CD4-positive, alpha-beta T cell (primary cell): ENCODE measurements around the gene KRTAP5-9. TPM values are rescaled to one million over a fixed set of nuclear protein-coding genes. Genes with fewer than 3 reads are reported as not detected.
"Not testable (repeated sequence)": the region's sequence is repeated elsewhere in the genome, so short reads cannot be mapped to it uniquely, and the experiment has no call there.

Experiments
- ATAC-seq: fragments of 200-7000 bp; cut with Tn5 transposase; one replicate; pipeline ENCODE4 v1.10.0; 2022; ENCODE audit warnings: mild to moderate bottlenecking; ENCODE audit not compliant: poor library complexity
- CTCF ChIA-PET: fragments of 350-600 bp; sonication (Branson Sonifier 250); formaldehyde crosslinking; loops from one replicate; lab custom pipeline; 2021; ENCODE audit warnings: antibody characterized with exemption, inconsistent platforms; lab: Charles Lee
- POLR2A ChIA-PET: fragments of 350-600 bp; sonication (Branson Sonifier 250); formaldehyde crosslinking; loops from one replicate; lab custom pipeline; 2021; ENCODE audit warnings: antibody characterized with exemption, inconsistent platforms; lab: Charles Lee
- DNase-seq, 14 experiments: peaks; one replicate each; pipeline ENCODE4 v3.0.0-alpha.2; 2013 to 2020; ENCODE audit warnings: mixed read lengths in 2 of 14
- H3K27ac ChIP-seq, 2 donors: one replicate each; pipeline versions ENCODE4 v1.5.1 to v1.7.0; 2013; ENCODE audit warnings: low read length in 2 of 2, low read depth in 1 of 2, mild to moderate bottlenecking in 1 of 2
- H3K27me3 ChIP-seq, 2 experiments: 1 replicate in 1 of 2; 2 replicates in 1 of 2; pipeline versions ENCODE4 v1.6.1 to v1.7.0; 2013; ENCODE audit warnings: low read length in 2 of 2, control low read depth in 1 of 2, mild to moderate bottlenecking in 1 of 2, moderate library complexity in 1 of 2; ENCODE audit not compliant: insufficient read depth in 2 of 2, control insufficient read depth in 1 of 2
- H3K36me3 ChIP-seq: one replicate; pipeline ENCODE4 v1.6.1; 2013; ENCODE audit warnings: low read length, control low read depth; ENCODE audit not compliant: insufficient read depth
- H3K4me1 ChIP-seq: one replicate; pipeline ENCODE4 v1.6.1; 2013; ENCODE audit warnings: low read length, control low read depth; ENCODE audit not compliant: insufficient read depth
- H3K4me3 ChIP-seq: one replicate; pipeline ENCODE4 v1.5.1; 2013; ENCODE audit warnings: mild to moderate bottlenecking, low read length, moderate library complexity
- H3K9me3 ChIP-seq, 2 experiments: 1 replicate in 1 of 2; 2 replicates in 1 of 2; pipeline versions ENCODE4 v1.6.1 to v1.7.0; 2013; ENCODE audit warnings: low read length in 2 of 2, mild to moderate bottlenecking in 2 of 2, control low read depth in 1 of 2, moderate library complexity in 1 of 2; ENCODE audit not compliant: control insufficient read depth in 1 of 2, insufficient read depth in 1 of 2
- H3K27ac Mint-ChIP-seq: one replicate; pipeline ENCODE4 v1.8.0; 2020; ENCODE audit warnings: mixed read lengths
- H3K27me3 Mint-ChIP-seq: one replicate; pipeline ENCODE4 v1.8.0; 2021; ENCODE audit warnings: mixed read lengths
- H3K36me3 Mint-ChIP-seq: one replicate; pipeline ENCODE4 v1.8.0; 2021; ENCODE audit warnings: low read depth, mixed read lengths
- H3K4me1 Mint-ChIP-seq: one replicate; pipeline ENCODE4 v1.8.0; 2021; ENCODE audit warnings: low read depth, mixed read lengths
- H3K4me3 Mint-ChIP-seq: one replicate; pipeline ENCODE4 v1.8.0; 2020; ENCODE audit warnings: mild to moderate bottlenecking, mixed read lengths
- H3K9me3 Mint-ChIP-seq: one replicate; pipeline ENCODE4 v1.8.0; 2020; ENCODE audit warnings: mixed read lengths
- intact Hi-C, 2 experiments: fragments of 100-400 bp; cut with DNase I in 1 of 2; cut with micrococcal nuclease in 1 of 2; formaldehyde crosslinking; loops; one replicate each; pipeline versions ENCODE4 v1.15.1 to v1.9.0; 2023 to 2025; cut with DNase I, micrococcal nuclease
- total RNA-seq, 174 experiments: library from RNA in 2 of 174; stranded (reverse) in 2 of 174; gene quantifications; one replicate each; pipeline ENCODE4 v1.2.3 and lab custom pipeline; 2021 to 2026
- TF ChIP-seq, protein P1 (sequence below): fragments of 200-600 bp; IDR thresholded peaks from one replicate; pipeline ENCODE4 v1.8.0; 2022; ENCODE audit warnings: antibody characterized with exemption, mild to moderate bottlenecking

Gene KRTAP5-9
- total RNA-seq, 2 experiments from 2014 or later, result 0.28 TPM; not detected in 1

DNA sequence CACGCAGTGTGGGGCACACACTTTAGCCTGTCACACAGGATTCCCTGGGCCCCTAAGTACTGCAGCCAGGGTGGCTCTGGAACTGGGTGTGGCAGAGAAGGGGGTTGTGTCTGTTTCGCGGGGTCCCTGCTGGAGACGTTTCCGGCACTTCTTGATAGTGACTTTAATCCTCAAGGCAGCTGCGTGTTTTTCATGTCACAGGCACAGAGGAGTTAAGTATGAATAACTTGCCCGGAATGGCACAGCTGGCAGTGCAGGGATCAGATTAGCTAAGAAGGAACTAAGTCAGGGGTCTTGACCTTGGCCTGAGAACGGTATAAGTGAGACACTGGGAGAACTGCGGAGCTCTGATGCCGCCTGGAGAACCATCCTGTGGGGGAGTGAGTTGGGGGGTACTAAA, 28.7 kb upstream of the KRTAP5-9 start:
- ATAC-seq (no peak), DNase-seq (peak in 1 of 14 experiments; percentile 16)
- Histone ChIP-seq H3K9me3 (peaks cover 0 to 10% of the 10 kb centered on the region in 2 experiments), H3K4me1 (no peaks in the 10 kb centered on the region), H3K27me3 (no peaks in the 10 kb centered on the region), H3K4me3 (no peak overlapping the region), H3K36me3 (no peaks in the 10 kb centered on the region), H3K27ac (no peak overlapping the region)
- Mint-ChIP-seq H3K36me3 (no peaks in the 10 kb centered on the region), H3K4me1 (no peaks in the 10 kb centered on the region), H3K27me3 (no peaks in the 10 kb centered on the region), H3K27ac (no peak overlapping the region), H3K9me3 (peaks cover 6% of the 10 kb centered on the region), H3K4me3 (no peak overlapping the region)
- CTCF ChIA-PET, result no interaction called here
- POLR2A ChIA-PET, result no interaction called here
- TF ChIP-seq, protein P1, sequence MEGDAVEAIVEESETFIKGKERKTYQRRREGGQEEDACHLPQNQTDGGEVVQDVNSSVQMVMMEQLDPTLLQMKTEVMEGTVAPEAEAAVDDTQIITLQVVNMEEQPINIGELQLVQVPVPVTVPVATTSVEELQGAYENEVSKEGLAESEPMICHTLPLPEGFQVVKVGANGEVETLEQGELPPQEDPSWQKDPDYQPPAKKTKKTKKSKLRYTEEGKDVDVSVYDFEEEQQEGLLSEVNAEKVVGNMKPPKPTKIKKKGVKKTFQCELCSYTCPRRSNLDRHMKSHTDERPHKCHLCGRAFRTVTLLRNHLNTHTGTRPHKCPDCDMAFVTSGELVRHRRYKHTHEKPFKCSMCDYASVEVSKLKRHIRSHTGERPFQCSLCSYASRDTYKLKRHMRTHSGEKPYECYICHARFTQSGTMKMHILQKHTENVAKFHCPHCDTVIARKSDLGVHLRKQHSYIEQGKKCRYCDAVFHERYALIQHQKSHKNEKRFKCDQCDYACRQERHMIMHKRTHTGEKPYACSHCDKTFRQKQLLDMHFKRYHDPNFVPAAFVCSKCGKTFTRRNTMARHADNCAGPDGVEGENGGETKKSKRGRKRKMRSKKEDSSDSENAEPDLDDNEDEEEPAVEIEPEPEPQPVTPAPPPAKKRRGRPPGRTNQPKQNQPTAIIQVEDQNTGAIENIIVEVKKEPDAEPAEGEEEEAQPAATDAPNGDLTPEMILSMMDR, result no peak
- intact Hi-C loops, result no loop called here

DNA sequence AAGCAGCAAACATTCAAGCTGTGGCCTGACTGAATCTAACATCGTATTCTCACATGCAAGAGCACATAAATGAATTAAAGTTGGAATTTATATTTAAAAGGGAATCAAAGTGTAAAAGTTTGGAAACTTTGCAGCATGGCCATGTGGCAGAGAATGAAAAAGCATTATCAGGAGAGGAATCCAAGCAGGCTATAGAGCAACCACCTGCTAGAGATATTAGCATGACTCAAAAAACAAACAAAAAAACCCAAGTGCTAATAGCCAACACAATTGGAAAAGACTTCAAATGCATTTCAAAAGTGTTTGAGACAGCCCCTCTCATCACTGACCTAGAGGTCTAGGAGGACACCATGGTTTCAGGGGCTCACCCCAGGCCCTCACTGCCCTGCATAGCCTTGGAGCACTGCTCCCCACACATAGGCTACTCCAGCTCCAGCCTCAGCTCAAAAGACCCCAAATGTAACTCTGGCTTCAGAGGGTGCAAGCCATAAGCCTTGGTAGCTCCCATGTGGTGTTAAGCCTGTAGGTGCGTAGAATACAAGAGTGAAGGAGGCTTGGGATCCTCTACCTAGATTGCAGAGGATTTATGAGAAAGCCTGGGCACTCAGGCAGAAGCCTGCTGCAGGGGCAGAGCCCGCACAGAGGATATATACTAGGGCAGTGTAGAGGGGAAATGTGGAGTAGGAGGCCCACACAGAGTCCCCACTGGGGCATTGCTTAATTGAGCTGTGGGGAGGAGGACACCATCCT, 22.9 kb upstream of the KRTAP5-9 start:
- H3K4me3 Mint-ChIP-seq, result no peak overlapping the region
- no peak for DNase-seq
- H3K27me3 Mint-ChIP-seq, result peaks cover 5% of the 10 kb centered on the region
- no peak overlapping the region for H3K4me3 ChIP-seq
- no peak overlapping the region for H3K27ac ChIP-seq
- intact Hi-C loops, result no loop called here
- H3K27me3 ChIP-seq, result peaks cover 0 to 2% of the 10 kb centered on the region in 2 experiments
- peaks cover 6% of the 10 kb centered on the region for H3K9me3 Mint-ChIP-seq
- POLR2A ChIA-PET, result no interaction called here
- TF ChIP-seq, protein P1, result no peak
- CTCF ChIA-PET, result no interaction called here
- no peak overlapping the region for H3K27ac Mint-ChIP-seq
- H3K36me3 Mint-ChIP-seq, result no peaks in the 10 kb centered on the region
- H3K36me3 ChIP-seq, result no peaks in the 10 kb centered on the region
- no peak for ATAC-seq
- no peaks in the 10 kb centered on the region for H3K4me1 Mint-ChIP-seq
- H3K4me1 ChIP-seq, result no peaks in the 10 kb centered on the region
- peaks cover 0 to 3% of the 10 kb centered on the region in 2 experiments for H3K9me3 ChIP-seq

DNA sequence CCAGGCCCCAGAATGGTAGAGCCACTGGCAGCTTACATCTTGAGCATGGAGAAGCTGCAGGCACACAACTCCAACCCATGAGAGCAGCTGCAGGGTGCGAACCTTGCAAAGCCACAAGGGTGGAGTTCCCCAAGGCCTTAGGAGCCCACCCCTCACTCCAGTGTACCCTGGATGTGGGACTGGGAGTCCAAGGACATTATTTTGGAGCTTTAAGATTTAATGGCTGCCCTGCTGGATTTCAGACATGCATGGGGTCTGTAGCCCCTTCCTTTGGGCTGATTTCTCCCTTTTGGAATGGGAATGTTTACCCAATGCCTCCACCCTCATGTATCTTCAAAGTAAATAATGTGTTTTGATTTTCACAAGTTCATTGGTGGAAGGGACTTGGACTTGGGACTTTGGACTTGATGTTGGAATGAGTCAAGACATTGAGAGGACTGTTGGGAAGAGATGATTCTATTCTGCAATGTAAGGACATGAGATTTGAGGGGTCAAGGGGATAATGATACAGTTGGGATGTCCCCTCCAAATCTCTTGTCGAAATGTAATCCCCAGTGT, 22.2 kb upstream of the KRTAP5-9 start:
- Histone ChIP-seq H3K4me3 (no peak overlapping the region), H3K27ac (no peak overlapping the region), H3K36me3 (no peaks in the 10 kb centered on the region), H3K27me3 (peaks cover 0 to 2% of the 10 kb centered on the region in 2 experiments), H3K4me1 (no peaks in the 10 kb centered on the region), H3K9me3 (peaks cover 0 to 3% of the 10 kb centered on the region in 2 experiments)
- Mint-ChIP-seq H3K4me1 (no peaks in the 10 kb centered on the region), H3K27me3 (peaks cover 5% of the 10 kb centered on the region), H3K9me3 (peaks cover 6% of the 10 kb centered on the region), H3K4me3 (no peak overlapping the region), H3K27ac (no peak overlapping the region), H3K36me3 (no peaks in the 10 kb centered on the region)
- TF ChIP-seq, protein P1, result no peak
- ChIA-PET POLR2A (no interaction called here), CTCF (no interaction called here)
- intact Hi-C loops, result no loop called here
- no peak for DNase-seq
- no peak for ATAC-seq

DNA sequence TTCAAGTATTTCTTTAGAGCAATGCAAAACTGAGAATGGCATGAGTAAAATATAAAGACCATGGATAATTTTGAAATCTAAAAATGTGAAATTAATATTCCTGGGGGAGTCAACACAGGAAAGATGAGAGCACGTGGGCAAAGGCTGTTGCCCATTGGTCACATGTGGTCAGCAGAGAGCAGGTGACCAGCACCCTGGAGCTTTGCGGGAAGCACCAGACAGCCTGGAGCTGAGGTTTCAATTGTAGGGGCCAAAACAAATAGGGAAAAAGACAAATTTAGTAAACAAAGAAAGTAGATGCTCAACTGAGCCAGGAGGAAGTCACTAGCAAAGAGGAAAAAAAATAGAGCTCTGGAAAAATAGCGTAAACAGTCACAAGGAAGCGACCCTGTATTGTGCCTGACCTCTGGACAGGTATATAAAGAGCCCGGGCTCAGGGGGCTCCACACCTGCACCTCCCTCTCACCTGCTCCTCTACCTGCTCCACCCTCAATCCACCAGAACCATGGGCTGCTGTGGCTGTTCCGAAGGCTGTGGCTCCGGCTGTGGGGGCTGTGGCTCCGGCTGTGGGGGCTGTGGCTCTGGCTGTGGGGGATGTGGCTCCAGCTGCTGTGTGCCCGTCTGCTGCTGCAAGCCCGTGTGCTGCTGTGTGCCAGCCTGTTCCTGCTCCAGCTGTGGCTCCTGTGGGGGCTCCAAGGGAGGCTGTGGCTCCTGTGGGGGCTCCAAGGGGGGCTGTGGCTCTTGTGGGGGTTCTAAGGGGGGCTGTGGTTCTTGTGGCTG, 21.2 kb upstream of the KRTAP5-9 start, which contains the start of gene KRTAP5-7:
TSS of gene KRTAP5-7 (plus strand) at position 472 of the 780 bp plus-strand sequence. CDS start at position 506, 34 bp downstream.
- H3K36me3 Mint-ChIP-seq, H3K27me3 Mint-ChIP-seq, H3K4me3 Mint-ChIP-seq, ATAC-seq, DNase-seq, H3K9me3 Mint-ChIP-seq, H3K27ac ChIP-seq, H3K9me3 ChIP-seq, POLR2A ChIA-PET, H3K36me3 ChIP-seq, intact Hi-C loops, H3K27ac Mint-ChIP-seq, H3K4me3 ChIP-seq, H3K27me3 ChIP-seq, CTCF ChIA-PET, H3K4me1 ChIP-seq, H3K4me1 Mint-ChIP-seq: not testable (repeated sequence)
